ENCODE data around the gene MED27. TPM values are rescaled to one million over a fixed set of nuclear protein-coding genes. Genes with fewer than 3 reads are reported as not detected.

The MED27 gene
- total and polyA plus RNA-seq, 10 of the 15 experiments (the other 5 are each of a cell fraction or from before 2014, with no cell fraction given), result 20.3 to 50.3 (median 35.5) TPM

- WGBS (ENCODE audit: insufficient coverage, insufficient replicate concordance, low lambda C conversion rate, missing lambda C conversion rate), result 88% methylated on average over 18 of the region's 18 CpGs
- Histone ChIP-seq H2AFZ (ENCODE audit: control insufficient read depth, low read depth, low read length) (no peak overlapping the region), H3K4me2 (ENCODE audit: control insufficient read depth, insufficient read depth) (no peak overlapping the region), H3K4me1 (ENCODE audit: control insufficient read depth, insufficient read depth, low read length) (no peaks in the 10 kb centered on the region), H4K20me1 (ENCODE audit: control insufficient read depth, insufficient read depth) (no peaks in the 10 kb centered on the region), H3K79me2 (ENCODE audit: control insufficient read depth, insufficient read depth, low read length) (no peaks in the 10 kb centered on the region), H3K27ac (ENCODE audit: control insufficient read depth, insufficient read depth) (no peak overlapping the region), H3K4me3 (no peak overlapping the region), H3K36me3 (ENCODE audit: control insufficient read depth in 2 of 2, insufficient read depth in 2 of 2, low read length in 1 of 2) (peaks cover 0 to 2% of the 10 kb centered on the region in 2 experiments; a peak in 3 of 4 replicates), H3K27me3 (replicated peaks in 1 of 2; ENCODE audit: control insufficient read depth in 2 of 2, insufficient read depth in 2 of 2, low read length in 1 of 2) (no peaks in the 10 kb centered on the region), H3K9me3 (replicated peaks; ENCODE audit: control insufficient read depth, insufficient read depth, low read length) (no peaks in the 10 kb centered on the region), H3K9ac (ENCODE audit: control insufficient read depth, insufficient read depth, low read length) (no peak overlapping the region)
- TF ChIP-seq GATAD2B (conservative IDR thresholded peaks at IDR 0.05; ENCODE audit: low read depth) (no peak), SRF (IDR thresholded peaks at IDR 0.05; ENCODE audit: low read depth in 2 of 2, low read length in 2 of 2) (no peak), KDM1A (IDR thresholded peaks at IDR 0.05; ENCODE audit: borderline replicate concordance) (no peak), EGR1 (IDR thresholded peaks at IDR 0.05; ENCODE audit: borderline replicate concordance in 1 of 2, low read depth in 2 of 2, low read length in 2 of 2) (no peak), DPF2 (IDR thresholded peaks at IDR 0.05) (no peak), ZNF687 (IDR thresholded peaks at IDR 0.05) (no peak), HSF1 (IDR thresholded peaks at IDR 0.05; ENCODE audit: low read depth, low read length) (no peak)
- POLR2A ChIA-PET, result no interaction called here
- intact Hi-C loops (cut with micrococcal nuclease; ENCODE audit: unreplicated experiment) (no loop called here), in situ Hi-C loops (cut with MboI) (no loop called here)
- SMC1A ChIA-PET (ENCODE audit: uncharacterized antibody, unreplicated experiment), result no interaction called here
- RAD21 ChIA-PET (ENCODE audit: unreplicated experiment), result no interaction called here
- no TSS peak for BruUV-seq (replicated peaks)
- DNase-seq (ENCODE audit: low read depth, low spot score), result no peak
- CTCF ChIA-PET, result no interaction called here
- FAIRE-seq, result no peak
- no peak for ATAC-seq
Observed at GRCh38 chr9:131862261-131862660, 217.4 kb downstream of the MED27 start.
